GM19395 (cell line): ENCODE data around the gene EPHA2.
"Not testable (repeated sequence)": the region's sequence is repeated elsewhere in the genome, so short reads cannot be mapped to it uniquely, and the experiment has no call there.

Source experiments
- ATAC-seq: cut with Tn5 transposase; IDR thresholded peaks from one replicate; pipeline ENCODE4 v1.9.1; 2021; ENCODE audit warnings: mild to moderate bottlenecking, moderate library complexity; ENCODE audit not compliant: unreplicated experiment

EPHA2 gene

DNA sequence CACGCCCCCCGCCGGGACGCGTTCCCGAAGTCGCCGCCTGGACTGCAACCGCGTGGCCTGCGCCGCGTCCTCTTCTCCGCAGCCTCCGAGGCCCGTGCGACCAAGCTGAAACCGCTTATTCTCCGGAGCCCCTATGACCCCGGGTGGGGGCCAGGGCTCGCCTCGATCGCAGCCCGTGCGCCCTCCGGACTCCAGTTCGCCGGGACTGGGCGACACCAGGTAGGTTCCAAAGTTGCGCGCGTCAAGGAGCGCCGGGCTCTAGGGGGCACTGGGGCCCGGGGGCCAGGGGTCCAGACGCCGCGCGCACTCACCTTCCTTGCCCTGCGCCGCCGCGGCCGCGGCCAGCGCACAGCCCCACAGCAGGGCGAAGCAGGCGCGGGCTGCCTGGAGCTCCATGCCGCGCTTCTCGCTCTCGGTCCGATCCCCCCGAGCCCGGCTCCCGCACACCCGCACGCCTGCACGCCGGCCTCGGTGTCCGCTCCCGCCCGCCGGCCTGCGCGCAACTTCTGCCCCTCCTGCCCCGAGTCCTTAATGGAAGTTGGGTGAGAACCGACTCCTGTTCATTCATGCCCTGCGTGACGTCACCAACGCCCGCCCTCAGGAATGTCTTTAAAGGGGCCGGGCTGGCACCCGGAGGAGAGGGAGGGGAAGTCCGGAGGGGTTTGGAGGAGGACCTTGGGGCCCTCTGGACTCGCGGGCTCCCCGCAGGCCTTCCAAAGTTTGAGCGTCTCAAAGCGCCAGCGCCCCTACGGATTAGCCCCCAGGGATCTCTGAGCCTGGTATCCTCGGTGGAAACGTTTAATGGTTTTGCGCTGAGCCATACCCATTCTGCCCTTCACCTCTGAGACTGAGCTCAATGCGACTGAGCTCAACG, at the start of gene EPHA2:
EPHA2 (minus strand) TSS at position 533 of the 874 bp plus-strand sequence; CDS start at position 396, 137 bp downstream.
- no peak for ATAC-seq

DNA sequence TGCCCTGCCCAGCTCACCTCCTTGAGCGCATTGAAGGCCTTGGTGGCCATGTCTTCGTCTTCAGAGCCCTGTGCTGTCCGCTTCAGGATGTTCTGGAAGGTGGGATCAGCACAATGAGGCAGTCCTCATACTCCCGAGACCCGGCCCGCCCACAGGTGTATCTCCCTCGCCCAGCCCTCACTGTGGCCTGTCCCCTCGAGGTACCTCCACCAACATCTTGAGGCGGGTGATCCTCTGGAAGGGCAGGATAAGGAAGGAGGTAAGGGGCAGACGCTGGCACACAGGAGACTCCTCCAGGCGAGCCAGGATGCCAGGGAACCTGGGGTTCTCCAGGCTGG, 49.4 kb upstream of the EPHA2 start:
- no peak for ATAC-seq

DNA sequence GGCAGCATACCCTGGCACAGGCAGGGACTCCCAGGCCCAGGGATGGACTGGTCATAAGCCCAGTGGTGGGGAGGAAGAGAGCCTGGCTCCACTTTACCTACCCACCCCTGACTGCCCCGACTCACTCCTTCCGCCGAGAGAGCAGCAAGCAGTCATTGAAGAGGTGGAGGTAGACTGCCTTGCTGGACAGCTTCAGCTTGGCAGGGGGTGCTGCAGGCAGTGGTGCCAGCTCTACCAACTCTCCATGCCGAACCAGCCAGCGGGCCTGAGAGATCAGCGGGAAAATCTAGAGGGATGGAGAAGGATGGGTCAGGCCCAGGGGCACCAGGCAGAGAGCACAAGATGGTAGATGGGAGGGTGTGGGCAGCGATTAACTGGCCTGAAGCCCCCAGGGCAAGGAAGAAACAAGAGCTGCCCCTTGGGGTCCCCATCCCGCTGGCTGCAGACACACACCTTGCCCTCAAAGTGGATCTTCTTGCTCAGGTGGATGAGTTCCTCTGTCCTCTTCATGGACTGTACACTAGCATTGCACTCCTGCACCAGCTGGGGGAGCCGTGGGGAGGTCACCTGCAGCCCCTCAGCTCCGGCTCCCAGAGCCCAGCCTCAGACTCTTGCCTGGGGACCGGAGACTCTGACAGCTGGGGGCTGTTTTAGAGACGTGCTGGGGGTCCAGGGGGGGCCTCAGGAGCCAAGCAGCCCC, 48.9 kb upstream of the EPHA2 start:
- no peak for ATAC-seq

DNA sequence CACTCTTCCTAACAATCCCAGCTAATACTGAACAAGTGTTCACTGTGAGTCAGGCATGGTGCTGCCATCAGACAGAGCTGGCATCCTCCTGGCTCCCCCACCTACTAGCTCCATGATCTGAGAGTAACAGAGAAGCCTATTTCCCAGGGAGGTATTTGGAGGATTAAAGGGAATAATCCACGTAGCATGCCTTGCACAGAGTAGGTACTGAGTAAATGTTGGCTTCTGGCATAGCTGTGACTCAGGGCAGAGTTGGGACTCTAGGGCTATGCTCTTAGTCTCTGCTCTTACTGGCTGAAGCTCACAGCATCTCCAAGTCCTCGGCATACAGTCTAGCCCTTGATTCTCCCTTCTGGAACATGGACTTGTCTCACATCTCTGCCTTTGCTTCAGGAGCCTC, 48.3 kb upstream of the EPHA2 start:
- no peak for ATAC-seq

DNA sequence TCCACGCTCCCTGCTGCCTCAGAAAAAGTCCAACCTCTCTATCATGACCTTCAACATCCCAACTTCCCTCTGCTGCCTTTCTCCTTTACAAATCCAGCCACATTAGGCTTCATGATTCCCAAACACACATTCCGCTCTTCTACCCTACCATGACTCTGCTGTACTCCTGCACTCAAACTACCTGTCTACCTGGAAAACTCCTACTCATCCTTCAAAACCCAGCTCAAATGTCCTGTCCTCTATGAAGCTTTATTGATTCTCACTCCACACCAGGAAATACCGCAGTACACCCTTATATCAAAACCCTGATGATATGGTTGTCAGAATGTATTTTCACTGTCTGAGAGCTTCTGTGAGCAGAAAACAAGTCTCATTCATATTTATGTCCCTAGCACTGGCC, 47.7 kb upstream of the EPHA2 start:
- no peak for ATAC-seq

DNA sequence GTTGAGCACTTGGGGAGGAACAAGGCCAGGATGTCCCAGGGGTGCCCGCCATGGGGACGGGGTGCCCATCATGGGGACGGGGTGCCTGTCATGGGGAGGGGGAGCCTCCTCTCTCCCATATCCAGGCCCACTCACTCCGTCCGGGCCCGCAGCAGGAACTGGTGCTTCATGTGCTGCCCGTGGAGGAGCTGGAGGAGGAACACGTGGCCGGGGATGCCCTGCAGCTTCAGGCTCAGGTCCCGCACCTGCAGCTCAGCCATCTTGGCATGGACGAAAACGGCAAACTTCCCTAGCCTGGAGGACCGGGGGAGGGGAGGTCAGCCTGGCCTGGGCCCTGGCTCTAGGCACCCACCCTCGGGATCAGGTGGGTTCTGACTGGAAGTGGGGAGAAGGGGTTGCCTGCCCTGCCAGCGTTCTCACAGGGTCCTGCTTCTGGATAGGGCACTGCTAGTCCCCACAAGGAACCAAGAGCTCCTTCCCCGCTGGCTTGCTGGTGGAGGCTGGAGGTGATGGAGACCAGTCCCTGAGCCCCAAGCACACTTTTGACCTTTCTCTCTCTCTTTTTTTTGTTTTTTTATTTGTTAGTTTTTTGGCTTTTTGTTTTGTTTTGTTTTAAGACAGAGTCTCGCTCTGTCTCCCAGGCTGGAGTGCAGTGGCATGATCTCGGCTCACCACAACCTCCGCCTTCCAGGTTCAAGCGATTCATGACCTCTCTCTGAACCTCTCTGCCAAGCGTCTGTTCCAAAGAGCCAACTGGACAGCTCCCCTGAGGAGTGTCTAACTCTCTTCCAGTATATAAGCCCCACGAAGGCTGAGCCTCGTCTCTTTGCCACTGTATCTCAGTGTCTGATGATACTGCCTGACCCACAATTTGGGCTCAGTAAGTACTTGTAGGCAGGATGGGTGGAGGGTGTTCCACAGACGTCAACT, 46.7 kb upstream of the EPHA2 start:
- no peak for ATAC-seq

DNA sequence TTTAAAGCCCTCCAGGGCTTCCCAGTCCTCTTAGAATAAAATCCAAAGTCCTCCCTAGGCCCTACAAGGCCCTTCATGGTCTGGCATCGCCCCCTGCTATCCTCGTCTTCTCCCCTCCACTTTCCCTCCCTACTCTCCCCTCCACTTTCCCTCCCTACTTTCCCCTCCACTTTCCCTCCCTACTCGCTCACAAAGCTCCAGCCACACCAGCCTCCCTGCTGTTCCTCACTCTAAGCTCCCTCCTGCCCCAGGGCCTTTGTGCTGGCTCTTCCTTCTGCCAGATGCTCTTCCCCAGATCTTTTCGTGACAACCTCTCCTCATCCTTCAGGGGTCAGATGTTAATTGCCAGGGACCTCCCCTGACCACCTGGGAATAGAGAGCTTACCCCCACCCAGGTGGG, 43.8 kb upstream of the EPHA2 start:
- ATAC-seq = no peak

DNA sequence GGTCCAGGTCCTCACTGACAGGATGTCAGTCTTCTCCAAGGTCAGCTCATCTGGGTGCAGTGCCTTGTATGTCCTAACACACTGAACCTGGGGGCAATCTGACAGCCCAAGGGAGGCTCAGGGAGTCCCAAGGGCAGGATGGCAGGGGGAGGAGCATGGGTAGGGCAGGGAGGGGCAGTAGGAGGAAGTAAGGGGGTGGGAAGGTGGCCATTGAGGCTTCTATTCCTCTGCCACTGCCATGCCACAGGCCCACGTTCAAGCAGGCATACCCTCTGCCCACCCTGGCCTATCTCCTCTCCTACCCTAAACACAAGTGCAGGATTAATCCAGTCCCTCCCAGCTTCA, 43.3 kb upstream of the EPHA2 start:
- ATAC-seq = no peak

DNA sequence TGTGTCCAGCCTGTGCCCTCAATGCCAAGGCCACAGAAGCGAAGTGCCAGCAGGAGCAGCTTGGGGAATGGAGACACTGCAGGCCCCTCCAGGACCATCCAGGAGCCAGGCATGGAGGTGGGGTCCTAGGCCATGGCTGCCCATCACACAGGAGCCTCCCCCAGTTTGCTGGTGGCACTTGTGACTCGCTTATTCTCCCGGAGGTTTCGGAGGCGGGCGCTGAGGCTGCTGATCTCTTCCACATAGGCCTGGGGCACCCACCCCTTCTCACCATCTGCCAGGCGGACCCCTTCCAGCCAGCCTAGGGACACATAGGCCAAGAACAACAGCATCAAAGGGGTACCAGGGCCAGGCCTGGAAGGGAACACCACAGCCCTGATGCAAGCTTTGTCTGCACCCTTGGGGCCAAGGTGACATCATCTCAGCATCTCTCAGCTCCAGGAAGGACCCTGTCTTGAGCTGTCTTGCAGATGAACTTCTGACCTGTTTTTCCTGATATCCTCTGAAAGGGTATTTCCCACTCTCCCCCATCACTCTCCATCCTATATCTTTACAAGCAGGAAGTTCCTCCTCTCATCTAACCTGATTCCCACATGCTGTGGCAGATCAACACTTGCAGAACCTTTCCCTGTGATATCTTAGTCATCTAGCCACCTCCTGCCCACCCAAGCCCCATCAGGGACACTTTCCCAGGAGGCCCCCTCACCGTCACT, 42.7 kb upstream of the EPHA2 start:
- no peak for ATAC-seq

- no peak for ATAC-seq
These were observed 41.0 kb upstream of the EPHA2 start for GRCh38 chr1:16196874-16197273.

DNA sequence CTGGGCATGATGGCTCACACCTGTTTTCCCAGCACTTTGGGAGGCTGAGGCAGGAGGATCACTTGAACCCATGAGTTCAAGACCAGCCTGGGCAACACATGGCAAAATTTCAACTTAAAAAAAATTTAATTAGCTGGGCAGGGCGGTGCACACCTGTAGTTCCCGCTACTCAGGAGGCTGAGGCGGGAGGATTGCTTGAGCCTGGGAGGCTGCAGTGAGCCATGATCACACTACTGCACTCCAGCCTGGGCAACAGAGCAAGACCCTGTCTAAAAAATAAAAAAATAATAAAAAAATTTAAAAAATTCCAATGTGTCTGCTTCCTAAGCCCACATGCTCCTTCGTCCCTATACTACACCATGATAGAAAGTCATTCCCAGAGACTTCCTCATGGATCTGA, 40.3 kb upstream of the EPHA2 start:
- not testable (repeated sequence) for ATAC-seq

DNA sequence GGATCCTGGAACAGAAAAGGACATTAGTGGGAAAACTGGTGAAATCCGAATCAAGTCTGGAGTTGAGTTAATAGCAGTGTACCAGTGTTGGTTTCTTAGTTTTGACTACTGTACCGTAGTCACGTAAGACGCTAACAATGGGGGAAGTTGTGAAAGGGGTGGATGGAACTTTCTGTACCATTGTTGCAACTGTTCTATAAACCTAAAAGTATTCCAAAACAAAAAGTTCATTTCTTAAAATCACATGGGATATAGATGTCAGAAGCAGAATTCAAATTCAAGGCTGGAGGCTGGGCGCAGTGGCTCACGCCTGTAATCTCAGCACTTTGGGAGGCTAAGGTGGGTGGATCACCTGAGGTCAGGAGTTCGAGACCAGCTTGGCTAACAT, 39.6 kb upstream of the EPHA2 start:
- no peak for ATAC-seq

GRCh38 chr1:16191916-16192546, 36.2 kb upstream of the EPHA2 start:
- no peak for ATAC-seq

- ATAC-seq = no peak
These were observed 35.4 kb upstream of the EPHA2 start for GRCh38 chr1:16191309-16191708.

GRCh38 chr1:16189921-16190621, 34.2 kb upstream of the EPHA2 start:
- no peak for ATAC-seq

DNA sequence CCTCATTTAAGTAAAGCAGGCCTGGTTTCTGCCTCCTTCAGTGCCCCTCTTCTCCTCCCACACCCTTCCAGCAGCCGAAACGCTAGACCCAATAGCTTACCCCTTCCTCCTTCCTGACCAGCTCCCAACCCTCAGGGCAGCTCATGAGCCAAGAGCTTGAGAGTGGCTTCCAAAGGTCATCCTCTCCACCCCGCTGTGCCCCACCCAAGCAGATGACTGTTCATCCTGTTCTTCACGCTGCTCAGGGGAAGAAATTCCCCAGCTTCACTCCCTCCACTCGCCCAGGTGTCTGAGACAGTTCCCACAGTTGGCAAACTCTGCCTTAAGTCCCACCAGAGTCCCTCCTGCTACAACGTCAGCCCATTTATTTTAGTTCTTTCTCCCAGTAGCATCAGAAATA, 33.1 kb upstream of the EPHA2 start:
- no peak for ATAC-seq

DNA sequence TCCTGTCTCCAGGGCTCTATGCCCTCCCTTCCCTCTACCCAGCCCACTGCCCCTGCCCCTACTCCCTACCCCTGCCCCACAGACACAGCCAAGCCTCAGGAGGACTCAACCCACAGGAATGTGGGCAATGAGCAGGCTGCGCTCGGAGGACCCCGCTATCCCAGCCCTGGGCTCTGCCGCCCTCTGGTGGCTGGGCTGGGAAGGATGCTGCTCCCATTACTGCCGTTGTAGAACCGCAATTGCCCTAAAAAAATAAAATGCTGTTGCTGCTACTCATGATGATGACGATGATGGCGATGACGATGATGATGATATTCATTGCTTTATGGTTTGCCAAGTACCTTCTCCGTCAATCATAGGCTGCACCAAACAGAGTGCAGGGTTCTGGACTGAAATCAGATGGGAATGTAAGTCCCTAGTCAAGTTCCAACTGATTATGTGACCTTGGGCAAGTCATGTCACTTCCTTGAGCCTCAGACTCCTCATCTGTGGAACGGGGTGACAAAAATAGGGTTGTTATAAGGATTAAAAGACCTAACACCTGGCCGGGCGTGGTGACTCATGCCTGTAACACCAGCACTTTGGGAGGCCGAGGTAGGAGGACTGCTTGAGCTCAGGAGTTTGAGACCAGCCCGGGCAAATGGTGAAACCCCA, 32.0 kb upstream of the EPHA2 start:
- no peak for ATAC-seq

DNA sequence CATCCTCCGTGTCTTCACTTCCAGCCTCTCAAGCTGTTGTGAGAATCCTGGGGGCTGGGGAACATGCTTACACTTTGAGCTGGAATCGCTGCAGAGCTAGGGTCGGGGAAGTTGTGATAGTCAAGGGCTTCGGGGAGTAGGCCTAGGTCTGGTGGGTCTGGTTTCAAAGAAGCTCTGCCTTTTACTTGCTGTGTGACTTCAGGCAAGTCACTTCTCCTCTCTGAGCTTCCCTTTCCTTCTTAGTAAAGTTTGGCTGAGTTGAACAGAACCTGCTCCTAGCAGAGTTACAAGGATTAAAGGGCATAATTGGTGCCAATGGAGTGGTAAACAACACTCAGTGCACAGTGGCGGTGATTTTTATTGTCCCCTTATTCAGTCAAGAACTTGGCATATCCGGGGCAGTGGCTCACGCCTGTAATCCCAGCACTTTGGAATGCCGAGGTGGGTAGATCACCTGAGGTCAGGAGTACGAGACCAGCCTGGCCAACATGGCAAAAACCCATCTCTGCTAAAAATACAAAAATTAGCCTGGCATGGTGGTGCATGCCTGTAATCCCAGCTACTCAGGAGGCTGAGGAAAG, 30.9 kb upstream of the EPHA2 start:
- ATAC-seq = no peak
